GM12878 (cell line): Measurements from ENCODE around the gene UBE2I. TPM values are rescaled to one million over a fixed set of nuclear protein-coding genes. Genes with fewer than 3 reads are reported as not detected.
A peak's percentile ranks its signal among the peaks of the same experiment; 100 is the strongest.

Experiments used
- ATF2 ChIP-seq: IDR thresholded peaks from 2 replicates; pipeline ENCODE4 v1.6.1; 2012; ENCODE audit warnings: low read length, inconsistent platforms
- BMI1 ChIP-seq: fragments of 450-650 bp; IDR thresholded peaks from 2 replicates; pipeline ENCODE4 v1.6.1; 2016; ENCODE audit warnings: mild to moderate bottlenecking, moderate library complexity, borderline replicate concordance
- CBFB ChIP-seq: IDR thresholded peaks from 2 replicates; pipeline ENCODE4 v1.6.1; 2016; ENCODE audit warnings: antibody characterized with exemption, low read depth
- DPF2 ChIP-seq: fragments of 450-650 bp; IDR thresholded peaks from 2 replicates; pipeline ENCODE4 v1.6.1; 2017; ENCODE audit warnings: mild to moderate bottlenecking
- GABPA ChIP-seq: IDR thresholded peaks from 2 replicates; pipeline ENCODE4 v1.6.1; 2014; ENCODE audit warnings: antibody characterized with exemption, low read depth, mild to moderate bottlenecking, inconsistent platforms
- GATAD2B ChIP-seq: fragments of 450-650 bp; conservative IDR thresholded peaks from 2 replicates; pipeline ENCODE4 v1.6.1; 2017; ENCODE audit warnings: low read depth, mild to moderate bottlenecking, moderate library complexity
- JUND ChIP-seq: IDR thresholded peaks from 2 replicates; pipeline ENCODE4 v1.6.1; 2012; ENCODE audit warnings: low read depth, mild to moderate bottlenecking, low read length, improper control_type of control experiment, moderate library complexity
- MEF2B ChIP-seq: fragments of 450-650 bp; IDR thresholded peaks from 2 replicates; pipeline ENCODE4 v1.6.1; 2018; ENCODE audit warnings: mild to moderate bottlenecking, moderate library complexity; ENCODE audit not compliant: partially characterized antibody, poor library complexity, severe bottlenecking
- MTA3 ChIP-seq: IDR thresholded peaks from 2 replicates; pipeline ENCODE4 v1.6.1; 2012; ENCODE audit warnings: low read length, inconsistent platforms, borderline replicate concordance
- NFXL1 ChIP-seq: fragments of 450-650 bp; IDR thresholded peaks from 2 replicates; pipeline ENCODE4 v1.6.1; 2017; ENCODE audit warnings: antibody characterized with exemption, mild to moderate bottlenecking, borderline replicate concordance
- PBX3 ChIP-seq: IDR thresholded peaks from 2 replicates; pipeline ENCODE4 v1.6.1; 2011; ENCODE audit warnings: mild to moderate bottlenecking, low read depth, low read length, moderate library complexity; ENCODE audit not compliant: insufficient replicate concordance
- PKNOX1 ChIP-seq: fragments of 450-650 bp; IDR thresholded peaks from 2 replicates; pipeline ENCODE4 v1.6.1; 2016; ENCODE audit warnings: mild to moderate bottlenecking
- RELA ChIP-seq: fragments of 450-650 bp; IDR thresholded peaks from 2 replicates; pipeline ENCODE4 v1.8.0; 2014; ENCODE audit warnings: borderline replicate concordance; ENCODE audit not compliant: partially characterized antibody
- RUNX3 ChIP-seq: IDR thresholded peaks from 2 replicates; pipeline ENCODE4 v1.6.1; 2012; ENCODE audit warnings: low read length, inconsistent platforms
- SIX5 ChIP-seq: IDR thresholded peaks from 2 replicates; pipeline ENCODE4 v1.6.1; 2011; ENCODE audit warnings: mild to moderate bottlenecking, low read depth, low read length, moderate library complexity; ENCODE audit not compliant: severe bottlenecking
- SPI1 ChIP-seq: IDR thresholded peaks from 2 replicates; pipeline ENCODE4 v1.6.1; 2011; ENCODE audit warnings: low read depth, mild to moderate bottlenecking, low read length, moderate library complexity, borderline replicate concordance; ENCODE audit not compliant: insufficient read depth
- SUZ12 ChIP-seq: fragments of 200-600 bp; sonication (generic); IDR thresholded peaks from one replicate; pipeline ENCODE4 v1.6.1; 2018; ENCODE audit warnings: antibody characterized with exemption, mild to moderate bottlenecking; ENCODE audit not compliant: unreplicated experiment
- TARDBP ChIP-seq: IDR thresholded peaks from 2 replicates; pipeline ENCODE4 v1.6.1; 2016; ENCODE audit warnings: borderline replicate concordance
- USF2 ChIP-seq: IDR thresholded peaks from 2 replicates; pipeline ENCODE4 v1.6.1; 2011; ENCODE audit warnings: low read depth, low read length, improper control_type of control experiment, borderline replicate concordance
- ZNF24 ChIP-seq: fragments of 450-650 bp; IDR thresholded peaks from 2 replicates; pipeline ENCODE4 v1.6.1; 2017; ENCODE audit warnings: antibody characterized with exemption, mild to moderate bottlenecking
- ZNF622 ChIP-seq: fragments of 450-650 bp; IDR thresholded peaks from 2 replicates; pipeline ENCODE4 v1.6.1; 2017; ENCODE audit warnings: mild to moderate bottlenecking, inconsistent platforms
- ZZZ3 ChIP-seq: IDR thresholded peaks from 2 replicates; pipeline ENCODE4 v1.6.1; 2011; ENCODE audit warnings: low read depth; ENCODE audit not compliant: control insufficient read depth, insufficient read length
- polyA plus RNA-seq, 11 experiments: library from polyadenylated mRNA; depleted of rRNA in 4 of 11; unstranded in 6 of 11; stranded (reverse) in 5 of 11; fragments of >200 nt; fragmentation: Nextera tagmentation in 4 of 11; fragmentation: Illumina TruSeq in 1 of 11; extraction: Ambion mirVana in 4 of 11; extraction: Trizol in 1 of 11; gene quantifications; 1 replicate in 1 of 11; 2 replicates in 10 of 11; pipeline versions ENCODE4 v1.2.1 to v1.2.3, GENCODE V29; 2011 to 2016; ENCODE audit warnings: inconsistent platforms in 2 of 11, missing spikeins in 2 of 11, low read depth in 1 of 11
- total RNA-seq, 4 experiments: library from RNA; depleted of rRNA in 3 of 4; stranded (reverse); fragments of >200 nt in 3 of 4; fragmentation: Illumina TruSeq in 1 of 4; extraction: Trizol in 1 of 4; gene quantifications; 2 replicates each; pipeline versions ENCODE4 v1.2.1 to v1.2.3, GENCODE V29; 2013 to 2021
- TF ChIP-seq, protein P1 (sequence below): IDR thresholded peaks from 2 replicates; pipeline ENCODE4 v1.6.1; 2012; ENCODE audit warnings: low read depth, low read length, improper control_type of control experiment

UBE2I gene
- total and polyA plus RNA-seq, 10 of the 15 experiments (the other 5 are each of a cell fraction or from before 2014, with no cell fraction given), result 47.5 to 243 (median 194) TPM

GRCh38 chr16:1331712-1332617 is 22.5 kb downstream of the UBE2I start (continued):
- TF ChIP-seq PBX3, result no peak
- TF ChIP-seq, protein P1, sequence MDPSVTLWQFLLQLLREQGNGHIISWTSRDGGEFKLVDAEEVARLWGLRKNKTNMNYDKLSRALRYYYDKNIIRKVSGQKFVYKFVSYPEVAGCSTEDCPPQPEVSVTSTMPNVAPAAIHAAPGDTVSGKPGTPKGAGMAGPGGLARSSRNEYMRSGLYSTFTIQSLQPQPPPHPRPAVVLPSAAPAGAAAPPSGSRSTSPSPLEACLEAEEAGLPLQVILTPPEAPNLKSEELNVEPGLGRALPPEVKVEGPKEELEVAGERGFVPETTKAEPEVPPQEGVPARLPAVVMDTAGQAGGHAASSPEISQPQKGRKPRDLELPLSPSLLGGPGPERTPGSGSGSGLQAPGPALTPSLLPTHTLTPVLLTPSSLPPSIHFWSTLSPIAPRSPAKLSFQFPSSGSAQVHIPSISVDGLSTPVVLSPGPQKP, result 0 out of 2 replicates have a peak, but pooled peaks have one; percentile 33
- TF ChIP-seq JUND, result no peak
- TF ChIP-seq GABPA, result no peak
- TF ChIP-seq MTA3, result no peak
- 0 out of 2 replicates have a peak, but pooled peaks have one; percentile 5 for TF ChIP-seq NFXL1
- TF ChIP-seq ZNF622, result no peak
- no peak for TF ChIP-seq SIX5
- peak; percentile 98 for TF ChIP-seq BMI1
- no peak for TF ChIP-seq ZZZ3
- 0 out of 2 replicates have a peak, but pooled peaks have one; percentile 36 for TF ChIP-seq GATAD2B
- TF ChIP-seq ATF2, result no peak
- TF ChIP-seq TARDBP, result no peak
- peak; percentile 13; the same call in 1 of the 2 replicates for TF ChIP-seq SPI1
- TF ChIP-seq PKNOX1, result peak; percentile 80
- TF ChIP-seq RELA, result no peak
- no peak for TF ChIP-seq USF2
- peak; percentile 28; the same call in 1 of the 2 replicates for TF ChIP-seq RUNX3
- peak; percentile 54 for TF ChIP-seq MEF2B
- TF ChIP-seq CBFB, result no peak
- no peak for TF ChIP-seq ZNF24
- peak; percentile 10 for TF ChIP-seq SUZ12
- peak; percentile 69 for TF ChIP-seq DPF2
